HG02884 (cell line): Measurements from ENCODE around the gene TM4SF4.
"Not testable (repeated sequence)": the region's sequence is repeated elsewhere in the genome, so short reads cannot be mapped to it uniquely, and the experiment has no call there.

Experiments
- ATAC-seq: cut with Tn5 transposase; IDR thresholded peaks from one replicate; pipeline ENCODE4 v1.9.1; 2021; ENCODE audit warnings: mild to moderate bottlenecking, moderate library complexity; ENCODE audit not compliant: unreplicated experiment

Gene TM4SF4, protein sequence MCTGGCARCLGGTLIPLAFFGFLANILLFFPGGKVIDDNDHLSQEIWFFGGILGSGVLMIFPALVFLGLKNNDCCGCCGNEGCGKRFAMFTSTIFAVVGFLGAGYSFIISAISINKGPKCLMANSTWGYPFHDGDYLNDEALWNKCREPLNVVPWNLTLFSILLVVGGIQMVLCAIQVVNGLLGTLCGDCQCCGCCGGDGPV

DNA sequence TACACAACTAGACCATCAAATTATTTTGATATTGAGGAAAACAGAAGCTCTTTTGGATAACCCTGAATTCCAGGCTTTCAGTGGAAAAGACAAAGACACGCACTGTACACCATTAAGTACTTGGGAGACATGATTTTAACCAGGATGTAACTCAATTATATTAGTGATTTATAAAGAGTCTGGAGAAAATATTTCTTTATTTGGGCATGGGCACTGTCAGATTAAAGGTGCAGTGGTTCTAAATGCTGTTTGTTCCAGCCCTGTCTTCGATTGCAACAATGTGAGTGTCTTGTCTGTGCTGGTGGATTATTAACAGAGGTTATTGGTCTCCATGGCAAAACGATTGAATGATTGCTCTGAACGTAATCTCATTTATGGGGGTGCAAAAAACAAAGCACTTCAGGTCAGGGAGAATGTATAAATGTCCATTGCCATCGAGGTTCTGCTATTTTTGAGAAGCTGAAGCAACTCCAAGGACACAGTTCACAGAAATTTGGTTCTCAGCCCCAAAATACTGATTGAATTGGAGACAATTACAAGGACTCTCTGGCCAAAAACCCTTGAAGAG lies at the start of gene TM4SF4:
Gene TM4SF4, plus strand, starts transcription at position 448 of the 568 bp plus-strand sequence. CDS start 181 bp downstream, outside the sequence.
- no peak for ATAC-seq

DNA sequence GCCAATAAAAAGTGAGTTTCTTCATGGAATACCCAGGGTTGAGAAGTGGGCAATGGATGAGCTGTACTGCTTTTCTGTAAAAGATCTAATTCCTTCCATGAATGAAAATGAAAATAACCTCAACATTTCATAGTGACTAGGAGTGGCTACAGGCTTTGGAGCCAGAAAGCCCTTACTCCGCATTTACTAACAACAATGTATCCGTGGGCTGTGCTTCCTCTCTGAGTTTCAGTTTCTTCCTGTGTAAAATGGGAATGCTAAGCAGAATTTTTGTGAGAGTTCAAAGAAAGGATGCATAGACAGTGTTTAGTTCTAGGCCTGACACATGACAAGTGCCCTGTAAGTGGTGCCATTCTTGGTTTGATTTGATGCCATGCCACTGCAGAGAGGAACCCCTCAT lies 49.6 kb upstream of the TM4SF4 start:
- no peak for ATAC-seq

DNA sequence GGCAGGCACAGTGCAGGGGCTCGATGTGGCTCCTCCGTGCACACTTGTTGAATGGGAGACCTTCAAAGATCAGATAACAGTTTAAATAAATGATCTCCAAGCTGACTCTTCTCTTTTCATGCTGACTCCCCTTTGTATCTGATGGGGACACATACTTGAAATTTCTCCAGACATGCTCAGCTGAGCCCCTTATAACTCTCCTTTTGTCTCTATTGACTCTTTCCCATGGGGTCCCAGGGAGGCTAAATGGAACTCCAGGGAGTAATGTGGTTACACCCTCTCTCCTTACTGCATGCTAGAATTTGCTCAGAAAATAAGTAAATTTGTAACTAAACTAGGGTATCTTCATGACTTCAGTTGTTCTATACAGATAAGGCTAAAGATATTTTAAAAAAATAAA lies 48.2 kb upstream of the TM4SF4 start:
- ATAC-seq: no peak

DNA sequence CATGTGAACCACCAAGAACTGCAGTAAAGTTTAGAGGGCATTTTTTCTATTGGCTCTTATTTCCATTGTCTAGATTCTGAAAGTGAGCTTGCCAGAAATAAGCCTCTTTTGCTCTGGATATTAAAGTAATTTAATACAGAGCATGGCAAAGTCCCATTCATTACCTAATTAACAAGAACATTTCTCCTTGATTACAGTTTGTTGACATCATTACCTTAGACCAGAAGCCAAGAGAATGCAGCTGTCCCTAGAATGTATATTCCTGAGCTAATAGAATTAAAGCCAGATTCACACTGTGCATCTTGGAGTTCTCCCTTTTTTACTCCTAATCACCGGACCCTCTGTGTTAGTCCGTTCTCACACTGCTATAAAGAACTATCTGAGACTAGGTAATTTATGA lies 46.4 kb upstream of the TM4SF4 start:
- ATAC-seq: no peak

DNA sequence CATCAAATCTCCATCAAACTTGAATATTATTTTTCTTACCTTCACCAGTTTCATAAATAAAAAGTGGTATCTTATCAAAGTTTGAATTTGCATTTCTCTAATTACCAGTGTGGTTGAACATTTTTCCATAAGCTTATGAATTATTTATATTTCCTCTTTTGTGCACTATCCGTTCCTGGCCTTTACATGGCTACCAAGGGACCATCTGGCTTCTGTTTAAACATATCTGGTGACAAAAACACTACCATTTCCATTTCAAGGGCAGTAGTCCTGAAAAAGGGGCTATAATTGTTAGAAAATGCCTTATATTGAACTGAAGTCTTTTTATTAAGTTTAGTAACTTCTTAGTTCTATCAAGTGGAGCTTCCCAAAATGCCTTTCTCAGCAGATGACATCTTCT lies 44.3 kb upstream of the TM4SF4 start:
- no peak for ATAC-seq

DNA sequence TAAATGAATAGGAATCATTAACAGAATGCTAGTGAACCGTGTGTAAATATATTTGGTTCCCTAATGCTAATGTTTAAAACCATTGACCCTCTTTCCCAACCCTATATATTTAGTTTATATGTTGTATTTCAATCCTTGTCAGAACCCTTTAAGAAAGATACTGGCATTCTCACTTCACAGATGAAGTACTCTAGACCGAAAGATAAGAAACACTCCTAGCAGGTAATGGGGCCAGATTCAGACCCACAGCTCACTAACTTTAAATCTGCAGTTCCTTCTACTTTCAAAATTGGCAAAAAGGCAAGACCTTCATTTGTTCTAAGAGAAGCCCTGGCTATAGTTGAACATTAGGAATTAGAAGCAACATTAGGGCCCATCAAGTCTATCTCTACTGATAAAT lies 42.3 kb upstream of the TM4SF4 start:
- no peak for ATAC-seq

DNA sequence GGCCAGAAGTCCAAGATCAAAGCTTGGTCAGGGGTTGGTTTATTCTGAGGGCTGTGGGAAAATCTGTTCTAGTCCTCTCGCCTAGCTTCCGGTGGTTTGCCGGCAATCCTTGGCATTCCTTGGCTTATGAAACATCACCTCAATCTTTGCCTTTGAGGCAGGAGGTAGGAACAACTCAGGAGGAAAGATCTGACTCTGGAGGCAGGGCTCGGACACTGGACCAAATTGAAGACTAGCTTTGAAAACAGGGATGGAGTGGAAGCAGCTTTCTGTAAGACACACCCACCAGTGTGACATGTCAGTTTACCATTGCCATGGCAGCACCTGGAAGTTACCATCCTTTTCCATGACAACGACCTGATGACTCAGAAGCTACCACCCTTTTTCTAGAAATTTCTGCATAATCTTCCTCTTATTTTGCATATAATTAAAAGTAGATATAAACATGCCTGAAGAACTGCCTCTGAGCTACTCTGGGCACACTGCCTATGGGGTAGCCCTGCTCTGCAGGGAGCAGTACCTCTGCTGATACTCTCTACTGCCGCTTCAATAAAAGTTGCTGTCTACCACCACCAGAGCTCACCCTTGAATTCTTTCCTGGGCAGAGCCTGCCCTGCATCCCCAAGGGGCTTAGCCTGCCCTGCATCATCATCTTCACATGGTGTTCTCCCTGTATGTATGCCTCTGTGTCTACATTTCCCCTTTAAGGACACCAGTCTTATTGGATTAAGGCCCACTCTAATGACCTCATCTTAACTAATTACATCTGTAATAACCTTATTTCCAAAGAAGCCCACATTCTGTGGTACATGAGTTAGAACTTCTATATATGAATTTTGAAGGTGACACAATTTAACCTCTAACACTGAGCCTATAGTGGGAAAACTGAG lies 38.3 kb upstream of the TM4SF4 start:
- ATAC-seq: no peak

DNA sequence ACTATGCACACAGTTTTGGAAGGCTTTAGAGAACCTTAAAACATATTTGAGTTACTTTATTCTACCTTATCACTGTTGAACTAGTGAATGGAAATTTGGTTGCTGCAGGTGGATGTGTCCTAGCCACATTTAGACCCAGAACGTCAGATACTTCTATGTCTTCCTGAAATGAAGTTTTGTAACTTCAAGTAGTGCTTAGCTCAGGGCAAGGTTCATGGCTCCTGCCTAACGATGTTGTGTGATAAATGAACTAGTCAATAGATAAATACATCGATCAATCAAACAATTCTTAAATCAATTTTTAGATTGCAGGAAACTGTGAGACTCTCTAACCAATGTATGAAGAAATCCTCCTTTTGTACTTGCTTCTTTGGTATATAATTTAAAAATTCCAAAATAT lies 37.2 kb upstream of the TM4SF4 start:
- ATAC-seq: no peak

DNA sequence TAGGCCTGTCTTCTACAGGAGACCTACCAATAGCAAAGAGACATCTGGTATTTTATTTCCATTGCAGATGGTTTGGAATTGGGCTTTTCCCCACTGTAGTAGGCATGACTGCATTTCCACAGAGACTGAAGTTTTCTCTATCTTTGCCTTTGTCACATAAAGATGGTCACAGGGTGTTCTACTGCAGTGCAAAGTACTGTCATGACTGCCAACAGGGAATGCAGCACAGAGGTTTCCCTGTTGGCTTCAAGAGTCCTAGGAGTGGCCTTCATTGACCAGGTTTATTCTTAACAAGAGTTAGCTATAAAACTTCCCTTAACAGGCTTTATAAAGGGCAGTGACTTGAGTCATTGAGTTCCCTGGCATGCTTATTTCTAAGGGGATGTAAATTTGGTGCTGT lies 36.8 kb upstream of the TM4SF4 start:
- ATAC-seq: no peak

DNA sequence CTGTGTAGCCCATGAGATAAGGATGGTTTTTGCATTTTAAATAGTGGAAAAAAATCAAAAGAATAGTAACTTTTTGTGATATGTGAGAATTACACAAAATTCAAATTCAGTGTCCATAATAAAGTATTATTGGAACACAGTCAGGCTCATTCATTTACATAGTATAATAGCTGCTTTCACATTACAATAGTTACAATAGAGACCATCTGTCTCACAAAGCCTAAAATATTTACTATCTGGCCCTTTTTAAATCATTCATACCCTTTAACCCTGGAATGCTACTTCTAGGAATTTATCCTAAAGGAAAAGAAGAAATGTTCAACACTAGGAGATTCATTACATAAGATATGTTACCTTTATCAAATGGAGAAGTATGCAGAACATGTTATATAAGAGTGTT lies 35.5 kb upstream of the TM4SF4 start:
- no peak for ATAC-seq

DNA sequence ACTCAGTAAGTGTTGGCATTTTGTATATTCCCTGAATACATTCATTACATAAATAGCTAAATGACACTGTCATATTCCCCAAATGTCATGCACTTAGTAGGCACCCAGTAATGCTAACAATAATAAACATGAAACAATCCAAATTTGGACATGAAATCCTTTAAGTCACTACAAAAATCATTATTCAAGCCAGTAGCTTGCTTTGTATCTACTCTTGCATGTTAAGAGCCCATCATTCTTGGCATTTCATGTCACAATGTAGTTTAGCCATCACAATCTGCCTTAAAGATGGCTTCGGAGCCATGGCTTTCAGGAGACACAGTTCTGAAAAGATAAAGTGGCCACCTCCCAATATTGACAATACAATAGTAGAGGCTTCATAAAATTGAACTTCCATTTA lies 32.9 kb upstream of the TM4SF4 start:
- no peak for ATAC-seq

DNA sequence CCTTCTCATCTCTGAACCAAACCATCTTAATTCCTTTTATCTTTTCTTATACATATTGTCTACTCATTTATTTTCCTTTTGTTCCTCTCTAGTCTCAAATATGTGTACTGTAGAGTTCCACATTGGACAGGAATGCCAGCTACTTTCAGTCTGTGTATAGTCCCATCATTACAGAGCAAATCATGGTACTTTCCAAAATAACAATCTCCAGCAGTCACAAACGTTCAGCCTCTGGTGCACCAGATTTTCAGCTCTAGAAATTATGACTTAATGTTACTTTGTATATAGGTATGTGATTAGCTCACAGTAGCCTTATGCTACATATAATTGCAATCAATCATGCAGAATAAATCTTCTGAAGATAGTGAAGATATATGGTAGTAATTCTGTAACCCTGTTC lies 32.5 kb upstream of the TM4SF4 start:
- no peak for ATAC-seq

DNA sequence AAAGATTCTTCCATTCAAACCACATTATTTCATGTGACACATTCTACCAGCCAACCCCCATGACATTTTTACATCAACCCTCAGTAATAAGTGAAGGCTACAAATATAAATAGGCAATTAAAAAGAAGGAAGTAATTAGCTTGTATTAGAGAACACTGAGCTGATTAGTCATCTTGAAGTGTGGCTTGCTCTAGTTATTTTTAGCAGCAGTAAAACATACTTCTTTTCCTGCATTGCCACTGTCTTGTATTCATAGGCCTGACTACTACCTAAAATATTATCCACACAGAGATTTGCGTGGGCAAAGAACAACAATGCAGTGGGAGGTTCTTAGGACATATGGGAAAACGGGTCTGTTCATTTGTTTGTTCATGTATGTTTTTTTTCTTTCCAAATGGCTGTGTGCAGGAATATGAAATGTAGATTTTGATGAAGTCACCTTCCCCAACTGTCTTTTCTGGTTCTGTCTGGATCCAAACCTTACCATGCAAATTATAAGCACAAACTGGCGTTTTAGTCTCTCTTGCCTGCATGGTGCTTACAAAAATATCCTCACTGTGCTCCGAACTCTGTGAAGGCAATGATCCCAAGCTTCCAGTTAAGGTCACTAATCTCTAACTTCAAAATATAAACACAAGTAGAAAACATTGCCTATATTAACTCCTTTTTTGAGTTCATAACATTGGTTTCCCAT lies 31.5 kb upstream of the TM4SF4 start:
- ATAC-seq: no peak

DNA sequence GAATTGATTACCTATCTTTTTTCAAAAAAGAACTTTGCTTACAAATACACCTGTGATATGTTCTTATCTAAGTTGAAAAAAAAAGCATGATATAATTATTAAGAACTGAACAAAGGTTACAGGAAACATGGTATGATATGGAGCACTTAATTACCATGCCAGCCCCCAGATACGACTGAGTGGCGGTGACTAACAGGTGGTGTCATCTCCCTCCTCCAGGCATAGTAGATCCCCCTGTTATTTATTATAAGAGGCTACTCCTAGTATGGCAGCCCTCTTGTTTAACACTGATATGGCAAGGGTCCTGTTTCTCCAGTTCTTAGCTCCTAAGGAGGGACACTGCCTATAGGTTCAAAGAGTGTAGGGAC lies 31.0 kb upstream of the TM4SF4 start:
- ATAC-seq: no peak

DNA sequence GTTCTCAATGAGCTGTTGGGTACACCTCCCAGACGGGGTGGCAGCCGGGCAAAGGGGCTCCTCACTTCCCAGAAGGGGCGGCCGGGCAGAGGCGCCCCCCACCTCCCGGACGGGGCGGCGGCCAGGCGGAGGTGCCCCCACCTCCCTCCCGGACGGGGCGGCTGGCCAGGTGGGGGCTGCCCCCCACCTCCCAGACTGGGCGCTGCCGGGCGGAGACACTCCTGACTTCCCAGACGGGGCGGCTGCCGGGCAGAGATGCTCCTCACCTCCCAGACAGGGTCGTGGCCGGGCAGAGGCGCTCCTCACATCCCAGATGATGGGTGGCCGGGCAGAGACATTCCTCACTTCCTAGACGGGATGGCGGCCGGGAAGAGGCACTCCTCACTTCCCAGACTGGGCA lies 29.6 kb upstream of the TM4SF4 start:
- ATAC-seq: not testable (repeated sequence)

DNA sequence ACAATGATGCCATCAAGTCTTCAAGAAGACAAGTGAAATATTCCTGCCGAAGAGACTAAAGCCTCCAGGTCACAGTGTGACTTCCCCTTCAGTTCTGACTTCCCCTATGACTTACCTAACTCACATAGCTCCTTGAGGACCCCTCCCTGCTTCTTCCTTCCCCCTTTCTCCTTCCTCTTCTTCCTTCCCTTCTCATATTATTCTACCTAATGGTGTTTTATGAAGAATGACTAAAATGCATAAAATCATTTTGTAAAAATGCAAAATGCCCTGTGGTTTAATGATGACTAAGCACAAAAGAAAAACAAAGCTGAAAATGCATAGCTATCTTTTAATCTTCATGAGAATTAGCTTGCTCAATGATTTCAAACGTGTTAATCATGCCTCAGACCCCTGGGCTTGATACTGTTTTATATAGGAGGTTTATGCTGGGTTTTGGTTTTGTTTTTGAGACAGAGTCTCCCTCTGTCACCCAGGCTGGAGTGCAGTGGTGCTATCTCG lies 26.1 kb upstream of the TM4SF4 start:
- ATAC-seq: no peak

DNA sequence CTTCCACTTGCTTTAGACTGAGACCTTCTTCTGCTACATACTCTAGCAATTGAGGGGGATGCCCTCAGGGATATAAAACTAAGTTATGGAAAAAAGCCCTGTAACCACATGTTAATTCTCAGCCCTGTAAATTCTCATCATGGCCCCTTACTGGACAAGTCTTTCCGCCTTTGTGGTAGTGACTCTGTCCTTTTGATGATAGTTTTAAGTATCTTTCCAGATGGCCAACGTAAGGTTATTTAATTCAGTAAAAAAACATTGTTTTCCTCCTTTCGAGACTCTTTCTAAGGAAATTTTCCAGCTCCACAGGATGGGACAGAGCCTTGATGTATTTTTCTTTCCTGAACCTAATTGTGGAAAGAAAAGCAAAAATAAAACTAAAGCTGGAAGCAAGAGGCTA lies 25.3 kb upstream of the TM4SF4 start:
- ATAC-seq: no peak

DNA sequence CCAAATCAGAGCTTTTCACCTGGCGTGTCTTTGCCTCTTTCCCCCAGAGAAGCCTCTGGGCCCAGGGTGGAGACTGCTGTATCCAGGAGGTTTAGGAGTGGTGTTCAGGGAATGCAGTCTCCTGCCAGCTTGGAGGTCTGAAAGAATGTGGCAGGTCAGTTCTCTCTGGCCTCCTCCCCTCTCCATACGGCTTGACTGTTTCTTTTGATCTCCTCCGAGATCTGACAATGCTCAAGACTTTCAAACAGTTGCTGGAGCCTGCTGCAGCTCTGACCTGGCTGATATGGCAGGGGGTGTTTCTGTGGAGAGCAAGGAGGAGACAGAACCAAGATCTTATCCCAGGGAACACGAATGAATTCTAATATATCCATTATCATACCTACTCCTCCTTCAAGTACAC lies 24.7 kb upstream of the TM4SF4 start:
- no peak for ATAC-seq

DNA sequence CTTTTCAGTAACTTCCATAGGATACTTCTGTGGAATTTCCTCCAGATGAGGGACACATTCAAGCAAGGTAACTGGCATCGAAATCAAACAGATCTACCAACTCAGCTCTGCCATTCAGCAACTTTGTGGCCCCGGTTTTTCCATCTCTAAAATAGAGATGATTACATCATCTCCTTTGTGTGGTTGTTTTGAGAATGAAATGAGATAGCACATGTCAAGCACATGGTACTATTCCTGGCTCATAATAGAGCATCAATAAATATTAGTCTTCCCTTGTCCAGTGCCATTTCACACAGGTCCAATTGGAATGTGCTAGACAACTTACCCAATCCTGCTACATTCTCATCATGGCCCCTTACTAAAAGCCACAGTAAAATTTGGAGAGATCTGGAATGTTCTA lies 24.2 kb upstream of the TM4SF4 start:
- no peak for ATAC-seq

DNA sequence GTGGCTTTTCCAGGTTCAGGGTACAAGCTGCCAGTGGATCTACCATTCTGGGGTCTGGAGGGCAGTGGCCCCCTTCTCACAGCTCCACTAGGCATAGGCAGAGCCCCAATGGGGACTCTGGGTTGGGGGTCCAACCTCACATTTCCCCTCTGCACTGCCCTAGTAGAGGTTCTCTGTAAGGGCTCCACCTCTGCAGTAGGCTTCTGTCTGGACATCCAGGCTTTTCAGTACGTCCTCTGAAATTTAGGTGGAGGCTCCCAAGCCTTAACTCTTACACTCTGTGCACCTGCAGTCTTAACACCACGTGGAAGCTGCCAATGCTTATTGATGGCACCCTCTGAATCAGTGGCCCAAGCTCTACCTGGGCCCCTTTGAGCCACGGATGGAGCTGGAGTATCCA lies 22.5 kb upstream of the TM4SF4 start:
- no peak for ATAC-seq

DNA sequence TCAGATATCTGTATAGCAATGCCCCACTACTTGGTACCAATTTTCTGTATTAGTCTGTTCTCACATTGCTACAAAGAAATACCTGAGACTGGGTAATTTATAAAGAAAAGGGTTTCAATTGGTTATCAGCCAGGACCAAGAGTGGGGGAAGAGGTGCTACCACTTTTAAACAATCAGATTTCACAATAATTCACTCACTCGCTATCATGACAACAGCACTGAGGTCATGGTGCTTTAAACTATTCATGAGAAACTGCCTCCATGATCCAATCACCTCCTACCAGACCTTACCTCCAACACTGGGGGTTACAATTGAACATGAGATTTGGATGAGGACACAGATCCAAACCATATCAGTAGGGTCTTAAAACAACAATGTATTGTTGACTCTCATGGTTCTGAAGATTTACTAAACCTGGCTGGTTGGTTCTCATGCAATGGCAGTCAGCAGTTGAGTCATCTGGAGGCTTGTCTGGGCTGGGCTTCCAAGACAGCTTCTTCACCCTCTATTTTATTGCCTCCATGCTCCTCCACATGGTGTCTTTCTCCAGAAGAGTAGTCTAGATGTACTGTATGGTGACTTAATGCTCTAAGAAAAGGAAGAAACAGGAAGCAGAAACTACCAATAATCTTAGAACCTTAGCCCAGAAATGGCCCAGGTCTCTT lies 21.2 kb upstream of the TM4SF4 start:
- ATAC-seq: no peak
